T-helper 1 cell treated with Interleukin-12 subunit alpha and Interleukin-12 subunit beta and Interleukin-4 antibody, amounts not matched to agents 30 ng/mL and 1 ng/mL, for 36 hours (primary cell): ENCODE results near the gene PFDN2. TPM values are rescaled to one million over a fixed set of nuclear protein-coding genes. Genes with fewer than 3 reads are reported as not detected.

Experiments used
- intact Hi-C: fragments of 100-400 bp; cut with micrococcal nuclease; formaldehyde crosslinking; loops from one replicate; pipeline ENCODE4 v1.15.1; 2024
- total RNA-seq: library from RNA; stranded (reverse); gene quantifications from 2 replicates; pipeline ENCODE4 v1.2.3, GENCODE V29; 2022

PFDN2 gene
- total RNA-seq, result 71.4 and 71.5 TPM in 2 replicates

GRCh38 chr1:161117759-161118581 lies at the start of gene PFDN2, which contains the start of gene NIT1:
Gene PFDN2, minus strand, starts transcription at chr1:161118037. Its CDS starts 11 bp downstream, at chr1:161118026.
Gene NIT1, plus strand, starts transcription at chr1:161118105. Its CDS starts 72 bp downstream, at chr1:161118177.
- intact Hi-C loops, result loop anchor here (1.0 to 10.0 kb wide), 6 partner anchors 20 to 1193 kb away; partner anchors contain the start of genes DCAF8, KLHDC9, SDHC and TAGLN2

GRCh38 chr1:161166669-161167548 lies 49.1 kb upstream of the PFDN2 start:
- intact Hi-C loops, result loop anchor here (1.0 kb wide), 8 partner anchors 9 to 124 kb away; partner anchors contain the start of genes B4GALT3, DEDD, NDUFS2 and UFC1

- intact Hi-C loops, result loop anchor here (1.0 kb wide), 8 partner anchors 8 to 125 kb away; partner anchors contain the start of genes B4GALT3, DEDD, NDUFS2 and UFC1
Observed at GRCh38 chr1:161165742-161166668, 48.2 kb upstream of the PFDN2 start, which contains the start of gene PPOX. Gene PPOX, plus strand, starts transcription at chr1:161166426. Its CDS starts 422 bp downstream, at chr1:161166848.

GRCh38 chr1:161164901-161165610 lies 47.2 kb upstream of the PFDN2 start:
- intact Hi-C loops, result no loop called here

- intact Hi-C loops, result no loop called here
Observed at GRCh38 chr1:161163793-161164192, 46.0 kb upstream of the PFDN2 start.

- intact Hi-C loops, result no loop called here
Observed at GRCh38 chr1:161162806-161163205, 45.0 kb upstream of the PFDN2 start.

- intact Hi-C loops, result no loop called here
Observed at GRCh38 chr1:161162052-161162451, 44.2 kb upstream of the PFDN2 start.

GRCh38 chr1:161161652-161162051 lies 43.8 kb upstream of the PFDN2 start:
- intact Hi-C loops, result no loop called here

- intact Hi-C loops, result no loop called here
Observed at GRCh38 chr1:161160671-161161145, 42.9 kb upstream of the PFDN2 start.

GRCh38 chr1:161159913-161160243 lies 42.0 kb upstream of the PFDN2 start:
- intact Hi-C loops, result loop anchor here (1.0 to 2.0 kb wide), 3 partner anchors 17 to 115 kb away; partner anchors contain the start of genes B4GALT3, DEDD and USF1

- intact Hi-C loops, result loop anchor here (1.0 to 2.0 kb wide), 3 partner anchors 18 to 114 kb away; partner anchors contain the start of genes B4GALT3, DEDD and USF1
Observed at GRCh38 chr1:161159087-161159912, 41.5 kb upstream of the PFDN2 start, which contains the start of gene USP21. Gene USP21, plus strand, starts transcription at chr1:161159500. Its CDS starts 1,141 bp downstream, at chr1:161160641.

GRCh38 chr1:161158316-161159010 lies 40.6 kb upstream of the PFDN2 start:
- intact Hi-C loops, result loop anchor here (1.0 to 2.0 kb wide), 4 partner anchors 8 to 113 kb away; partner anchors contain the start of genes B4GALT3, DEDD, PPOX and USF1

- intact Hi-C loops, result loop anchor here (1.0 to 2.0 kb wide), 2 partner anchors 8 to 19 kb away; partner anchors contain the start of genes B4GALT3 and PPOX
Observed at GRCh38 chr1:161157867-161158266, 40.0 kb upstream of the PFDN2 start.

- intact Hi-C loops, result loop anchor here (1.0 to 5.0 kb wide), 10 partner anchors 12 to 892 kb away; partner anchors contain the start of genes B4GALT3, DCAF8, DEDD and NDUFS2
Observed at GRCh38 chr1:161153682-161154337, 36.0 kb upstream of the PFDN2 start, which contains the start of gene UFC1. Gene UFC1, plus strand, starts transcription at chr1:161153978. Its CDS starts 20 bp downstream, at chr1:161153998.

GRCh38 chr1:161153176-161153575 lies 35.3 kb upstream of the PFDN2 start:
- intact Hi-C loops, result loop anchor here (1.0 to 5.0 kb wide), 10 partner anchors 13 to 891 kb away; partner anchors contain the start of genes B4GALT3, DCAF8, DEDD and NDUFS2

GRCh38 chr1:161145832-161146231 lies 28.0 kb upstream of the PFDN2 start:
- intact Hi-C loops, result no loop called here
